ENCODE results near the gene ANKLE2.

Gene ANKLE2

GRCh38 chr12:132746613-132747012, 15.0 kb downstream of the ANKLE2 start:
- DNase-seq (ENCODE audit: low spot score) = no peak

- DNase-seq (ENCODE audit: low spot score) = no peak
Measured at GRCh38 chr12:132743831-132744230, 17.8 kb downstream of the ANKLE2 start.

GRCh38 chr12:132741620-132742019, 20.0 kb downstream of the ANKLE2 start:
- no peak for DNase-seq (ENCODE audit: low spot score)

DNA sequence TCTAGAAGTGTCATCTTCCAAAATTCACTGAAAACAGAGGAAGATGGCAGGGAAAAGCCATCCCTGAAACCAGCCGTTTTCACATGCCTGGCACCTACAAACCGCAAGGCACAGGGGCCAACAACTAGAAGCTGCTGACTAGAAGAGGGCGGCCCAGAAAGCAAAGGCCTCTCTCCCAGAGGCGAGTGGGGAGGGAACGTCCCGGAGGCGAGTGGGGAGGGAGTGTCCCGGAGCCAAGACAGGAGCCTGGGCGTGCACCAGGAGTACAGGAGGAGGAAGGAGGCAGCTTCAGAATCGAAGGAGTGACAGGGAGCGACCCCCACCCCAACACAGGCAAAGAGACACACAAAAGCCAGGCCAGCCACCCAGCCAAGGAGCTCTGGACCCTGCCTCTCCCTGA, 21.0 kb downstream of the ANKLE2 start:
- DNase-seq (ENCODE audit: low spot score) = no peak

DNA sequence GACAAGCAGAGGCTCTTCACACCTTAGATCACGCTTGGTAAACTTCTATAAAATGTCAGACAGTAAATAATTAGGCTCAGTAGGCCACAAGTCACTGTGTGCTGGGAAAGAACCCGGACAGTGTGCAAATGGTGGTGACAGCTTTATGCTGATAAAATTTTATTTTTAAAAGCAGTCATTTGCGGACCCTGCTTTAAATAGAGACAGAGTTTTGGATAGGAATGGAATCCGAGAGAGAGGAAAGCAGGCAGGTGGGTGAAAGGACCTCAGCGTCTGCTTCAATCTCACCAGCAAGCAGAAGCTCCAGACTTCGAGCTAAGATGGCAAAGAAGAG, 21.4 kb downstream of the ANKLE2 start:
- DNase-seq (ENCODE audit: low spot score) = no peak

GRCh38 chr12:132739600-132740312, 21.9 kb downstream of the ANKLE2 start:
- no peak for DNase-seq (ENCODE audit: low spot score)

DNA sequence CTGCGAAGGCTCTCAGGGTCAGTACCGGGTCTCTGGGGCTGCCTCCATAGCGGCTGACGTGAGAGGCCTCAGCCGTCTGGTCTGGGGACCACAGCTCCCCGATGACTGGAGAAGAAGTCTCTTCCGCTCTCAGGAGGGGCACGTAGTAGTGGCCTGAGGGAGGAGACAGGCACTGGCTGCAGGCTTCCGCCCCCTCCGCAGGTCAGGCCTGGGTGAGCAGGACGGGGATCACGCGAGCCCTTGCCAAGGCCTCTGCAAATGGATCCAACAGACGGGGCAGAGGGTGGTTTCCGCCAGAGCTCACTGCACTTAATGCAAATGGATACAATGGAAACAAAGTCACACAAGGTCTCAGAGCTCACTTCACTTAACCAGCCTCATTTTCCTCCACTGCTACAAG, 24.7 kb downstream of the ANKLE2 start:
- DNase-seq (ENCODE audit: low spot score) = no peak

GRCh38 chr12:132736378-132736777, 25.3 kb downstream of the ANKLE2 start:
- DNase-seq (ENCODE audit: low spot score) = no peak

- DNase-seq (ENCODE audit: low spot score) = no peak
Measured at GRCh38 chr12:132735496-132735895, 26.1 kb downstream of the ANKLE2 start.

- no peak for DNase-seq (ENCODE audit: low spot score)
Measured at GRCh38 chr12:132734206-132734605, 27.4 kb downstream of the ANKLE2 start.

GRCh38 chr12:132731574-132731973, 30.1 kb downstream of the ANKLE2 start:
- DNase-seq (ENCODE audit: low spot score) = no peak

- no peak for DNase-seq (ENCODE audit: low spot score)
Measured at GRCh38 chr12:132730353-132730752, 31.3 kb downstream of the ANKLE2 start.

- DNase-seq (ENCODE audit: low spot score) = no peak
Measured at GRCh38 chr12:132729541-132730320, 31.9 kb downstream of the ANKLE2 start.

- no peak for DNase-seq (ENCODE audit: low spot score)
Measured at GRCh38 chr12:132728502-132728901, 33.1 kb downstream of the ANKLE2 start.

DNA sequence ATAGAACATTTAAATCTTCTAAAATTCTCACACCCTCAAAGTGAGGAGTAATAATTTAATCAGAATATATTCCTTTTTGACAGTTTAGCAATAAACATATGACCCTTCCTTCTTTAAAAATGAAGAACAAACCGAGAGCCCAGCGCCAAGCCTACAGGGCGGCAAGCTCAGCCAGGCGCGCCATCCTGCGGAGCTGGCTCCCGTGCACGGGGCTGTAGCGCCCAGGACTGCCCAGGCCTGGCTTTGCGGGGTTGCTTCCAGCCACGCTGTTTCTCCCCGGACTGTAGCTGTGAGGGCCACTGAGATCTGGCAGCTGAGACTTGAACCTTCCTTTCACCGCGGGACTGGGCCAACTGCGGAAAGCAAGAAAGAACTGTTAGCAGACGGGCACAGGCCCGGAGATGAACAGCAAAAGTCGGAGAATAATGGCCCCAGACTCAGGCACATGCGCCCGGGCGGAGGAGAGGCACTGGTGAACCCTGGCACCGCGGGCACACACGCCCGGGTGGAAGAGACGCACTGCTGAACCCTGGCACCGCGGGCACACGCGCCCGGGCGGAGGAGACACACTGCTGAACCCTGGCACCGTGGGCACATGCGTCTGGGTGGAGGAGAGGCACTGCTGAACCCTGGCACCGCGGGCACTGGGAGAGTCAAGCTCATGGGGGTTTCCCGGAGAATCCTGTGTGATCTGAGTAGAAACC, 34.4 kb downstream of the ANKLE2 start:
- DNase-seq (ENCODE audit: low spot score) = no peak

GRCh38 chr12:132726386-132726785, 35.2 kb downstream of the ANKLE2 start:
- no peak for DNase-seq (ENCODE audit: low spot score)

- no peak for DNase-seq (ENCODE audit: low spot score)
Measured at GRCh38 chr12:132724506-132725241, 37.0 kb downstream of the ANKLE2 start.

DNA sequence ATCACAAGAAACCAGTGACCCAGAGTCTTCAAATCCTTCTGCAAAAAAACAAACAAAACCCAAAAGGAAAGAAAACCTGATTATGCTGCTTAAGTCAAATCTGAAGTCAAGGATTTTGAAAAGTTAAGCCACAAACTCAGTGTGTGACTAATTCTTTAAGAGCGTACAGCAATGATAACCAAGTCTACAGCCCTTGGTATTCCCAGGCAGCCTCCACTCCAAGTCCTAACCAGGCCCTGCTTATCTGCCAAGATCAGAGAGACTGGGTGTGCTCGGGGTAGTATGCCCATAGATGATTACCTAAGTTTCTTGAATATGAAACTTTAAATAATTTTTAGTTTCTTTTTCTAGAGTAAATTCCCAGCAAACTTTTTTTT, 37.9 kb downstream of the ANKLE2 start:
- DNase-seq (ENCODE audit: low spot score) = no peak

DNA sequence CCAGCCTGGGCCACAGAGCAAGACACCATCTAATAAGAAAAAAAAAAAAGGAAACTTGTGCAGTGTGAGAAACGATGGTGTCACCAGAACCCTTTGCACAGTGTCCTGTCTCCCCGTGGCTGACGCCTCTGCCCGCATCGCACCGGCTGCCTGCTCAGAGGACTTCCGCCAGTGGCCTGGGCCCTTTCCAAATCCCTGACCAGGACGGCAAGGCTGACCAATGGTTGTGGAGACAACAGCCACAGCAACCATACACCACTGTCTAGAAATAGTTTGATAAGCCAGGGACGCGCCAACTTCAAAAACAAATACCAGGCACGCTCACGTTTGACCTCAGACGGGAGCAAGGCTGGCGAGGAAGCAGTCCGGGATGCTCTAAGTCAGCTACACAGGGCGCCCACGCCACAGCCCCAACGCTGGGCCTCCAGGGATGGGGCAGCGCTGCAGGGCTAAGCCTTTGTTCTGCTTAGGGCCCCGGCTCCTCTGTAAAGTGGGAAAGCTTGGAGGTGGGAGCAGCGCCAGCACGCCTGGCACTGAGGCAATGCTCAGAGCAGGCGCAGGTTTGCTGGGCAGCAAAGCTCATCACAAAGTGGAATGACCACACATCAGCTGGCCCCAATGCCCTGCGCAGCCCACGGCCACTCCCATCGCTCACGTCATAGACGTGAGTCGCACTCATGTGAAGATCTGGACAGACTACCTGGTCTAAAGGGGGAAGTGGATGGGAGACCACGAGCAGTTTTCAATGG, 38.4 kb downstream of the ANKLE2 start:
- no peak for DNase-seq (ENCODE audit: low spot score)

DNA sequence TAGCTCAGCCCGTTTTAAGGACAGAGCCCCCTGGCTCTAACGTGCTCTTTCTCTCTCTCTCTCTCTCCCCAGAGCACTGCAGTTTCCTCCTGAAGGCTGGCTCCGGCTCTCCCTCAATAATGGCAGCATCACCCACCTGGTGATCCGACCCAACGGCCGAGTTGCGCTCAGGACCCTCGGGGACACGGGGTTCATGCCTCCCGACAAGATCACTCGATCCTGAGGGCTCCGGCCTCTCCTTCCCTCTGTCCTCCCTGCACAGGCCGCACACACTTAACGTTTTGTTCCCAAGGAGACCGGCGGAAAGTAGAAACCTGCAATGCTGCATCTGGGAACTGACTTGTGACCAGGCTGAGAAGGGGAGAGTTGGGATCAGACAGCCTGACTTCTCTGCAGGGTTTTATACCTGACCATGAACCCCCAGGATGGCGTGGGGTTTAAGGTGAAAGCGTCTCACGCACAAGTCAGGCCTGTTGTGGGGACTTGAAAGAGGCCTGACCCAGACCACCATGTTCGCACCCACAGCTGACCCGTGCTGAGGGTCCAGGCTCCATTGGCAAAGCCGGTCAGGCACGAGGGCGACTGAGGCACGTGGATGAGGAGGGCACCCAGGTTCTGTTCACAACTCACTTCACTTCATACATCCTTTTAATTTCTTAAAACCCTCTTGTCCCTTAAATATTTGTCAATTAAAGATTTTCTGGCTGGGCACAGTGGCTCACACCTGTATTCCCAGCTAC, 40.9 kb downstream of the ANKLE2 start:
- DNase-seq (ENCODE audit: low spot score) = no peak

DNA sequence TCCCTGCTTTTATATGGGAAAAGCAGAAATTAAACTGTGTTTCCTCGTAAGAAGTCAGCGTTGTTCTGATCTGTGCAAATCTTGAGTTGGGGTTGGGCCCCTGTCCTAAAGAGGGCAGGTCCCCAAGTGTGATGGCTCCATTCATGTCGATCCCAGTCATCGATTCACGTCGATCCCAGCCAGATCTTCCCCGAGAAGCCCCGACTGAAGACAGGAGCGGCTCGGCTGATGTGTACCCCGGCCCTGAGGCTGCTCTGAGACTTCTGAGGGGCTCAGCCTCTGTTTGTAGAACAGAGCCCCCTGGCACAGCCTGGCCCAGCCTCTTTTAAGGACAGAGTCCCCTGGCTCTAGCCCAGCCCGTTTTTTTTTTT, 41.7 kb downstream of the ANKLE2 start:
- no peak for DNase-seq (ENCODE audit: low spot score)
